HG03565 (cell line): Measurements from ENCODE around the gene FOXO3B.
"Not testable (repeated sequence)": the region's sequence is repeated elsewhere in the genome, so short reads cannot be mapped to it uniquely, and the experiment has no call there.

ENCODE experiments used
- ATAC-seq: cut with Tn5 transposase; IDR thresholded peaks from one replicate; pipeline ENCODE4 v1.9.1; 2021; ENCODE audit warnings: mild to moderate bottlenecking, moderate library complexity; ENCODE audit not compliant: unreplicated experiment

FOXO3B gene

GRCh38 chr17:18661924-18662624 lies 20.0 kb downstream of the FOXO3B start:
- not testable (repeated sequence) for ATAC-seq

- not testable (repeated sequence) for ATAC-seq
These were observed 32.0 kb downstream of the FOXO3B start for GRCh38 chr17:18650094-18650493.

GRCh38 chr17:18644291-18644690 lies 37.8 kb downstream of the FOXO3B start, which contains the start of gene TBC1D28:
TBC1D28 (minus strand) TSS chr17:18644391; CDS start chr17:18641352, 3,039 bp downstream.
- ATAC-seq, result not testable (repeated sequence)

GRCh38 chr17:18643124-18643523 lies 39.0 kb downstream of the FOXO3B start:
- not testable (repeated sequence) for ATAC-seq

- not testable (repeated sequence) for ATAC-seq
These were observed 43.8 kb downstream of the FOXO3B start for GRCh38 chr17:18638357-18638756.

- ATAC-seq, result not testable (repeated sequence)
These were observed 45.9 kb downstream of the FOXO3B start for GRCh38 chr17:18636237-18636636.

- ATAC-seq, result not testable (repeated sequence)
These were observed 46.3 kb downstream of the FOXO3B start for GRCh38 chr17:18635773-18636172.

GRCh38 chr17:18634550-18635263 lies 47.4 kb downstream of the FOXO3B start:
- not testable (repeated sequence) for ATAC-seq
